MCF 10A (cell line): ENCODE data around the gene NOL11. TPM values are rescaled to one million over a fixed set of nuclear protein-coding genes. Genes with fewer than 3 reads are reported as not detected.
"Not testable (repeated sequence)": the region's sequence is repeated elsewhere in the genome, so short reads cannot be mapped to it uniquely, and the experiment has no call there.

ENCODE experiments used
- BruUV-seq: library from RNA; stranded (reverse); fragments of 400-500 nt; replicated peaks from 2 replicates; lab custom pipeline; 2021; lab: Mats Ljungman, UMichigan
- CTCF ChIA-PET: fragments of 300-600 bp; sonication (Branson Sonifier 250); formaldehyde crosslinking; extraction: SDS; loops from one replicate; lab custom pipeline; 2021; ENCODE audit warnings: antibody characterized with exemption, inconsistent platforms; lab: Yijun Ruan, JAX
- POLR2A ChIA-PET: fragments of 300-600, 350-650 bp; sonication (Branson Sonifier 250); formaldehyde crosslinking; extraction: SDS; loops from one replicate; lab custom pipeline; 2020; ENCODE audit warnings: antibody characterized with exemption, inconsistent platforms; lab: Yijun Ruan, JAX
- DNase-seq: peaks from one replicate; pipeline ENCODE4 v3.0.0-alpha.2; 2018; ENCODE audit not compliant: unreplicated experiment
- H3K27ac Mint-ChIP-seq: one replicate; pipeline ENCODE4 v1.8.0; 2022; ENCODE audit warnings: mild to moderate bottlenecking, low read depth, mixed read lengths; ENCODE audit not compliant: unreplicated experiment
- H3K27me3 Mint-ChIP-seq: one replicate; pipeline ENCODE4 v1.8.0; 2022; ENCODE audit warnings: mixed read lengths; ENCODE audit not compliant: insufficient read depth, unreplicated experiment
- H3K36me3 Mint-ChIP-seq: one replicate; pipeline ENCODE4 v1.8.0; 2022; ENCODE audit warnings: mild to moderate bottlenecking, moderate library complexity, mixed read lengths; ENCODE audit not compliant: insufficient read depth, unreplicated experiment
- H3K4me1 Mint-ChIP-seq: one replicate; pipeline ENCODE4 v1.8.0; 2022; ENCODE audit warnings: mixed read lengths; ENCODE audit not compliant: insufficient read depth, unreplicated experiment
- H3K4me3 Mint-ChIP-seq: one replicate; pipeline ENCODE4 v1.8.0; 2022; ENCODE audit warnings: mild to moderate bottlenecking, moderate library complexity, mixed read lengths; ENCODE audit not compliant: unreplicated experiment
- H3K9me3 Mint-ChIP-seq: one replicate; pipeline ENCODE4 v1.8.0; 2022; ENCODE audit warnings: mixed read lengths; ENCODE audit not compliant: unreplicated experiment
- CTCF ChIP-seq: fragments of 200-600 bp; IDR thresholded peaks from one replicate; pipeline ENCODE4 v1.8.0; 2022; ENCODE audit warnings: antibody characterized with exemption, mild to moderate bottlenecking; ENCODE audit not compliant: unreplicated experiment
- intact Hi-C: fragments of 100-400 bp; cut with micrococcal nuclease; formaldehyde crosslinking; loops from 2 replicates; pipeline ENCODE4 v1.14.1; 2022
- total RNA-seq: library from RNA; stranded (reverse); gene quantifications from 2 replicates; pipeline ENCODE4 v1.2.3, GENCODE V29; 2022

Gene NOL11
- total RNA-seq, 1 experiment from 2014 or later = 50.4 TPM

GRCh38 chr17:67725373-67725791 lies 7.6 kb downstream of the NOL11 start:
- Mint-ChIP-seq H3K4me1 (no peaks in the 10 kb centered on the region), H3K36me3 (peaks cover 94% of the 10 kb centered on the region), H3K27me3 (no peaks in the 10 kb centered on the region), H3K27ac (no peak overlapping the region), H3K9me3 (no peaks in the 10 kb centered on the region), H3K4me3 (no peak overlapping the region)
- DNase-seq = no peak
- no TSS peak for BruUV-seq
- ChIA-PET POLR2A (no interaction called here), CTCF (interaction anchor here (0.7 kb wide), 1 partner anchor 111 kb away, joined by 3 read pairs; no protein-coding TSS in a partner anchor)
- intact Hi-C loops = no loop called here
- no peak for TF ChIP-seq CTCF

GRCh38 chr17:67725807-67726206 lies 8.1 kb downstream of the NOL11 start:
- BruUV-seq = no TSS peak
- H3K4me1 Mint-ChIP-seq = no peaks in the 10 kb centered on the region
- TF ChIP-seq CTCF = no peak
- no peaks in the 10 kb centered on the region for H3K27me3 Mint-ChIP-seq
- POLR2A ChIA-PET = interaction anchor here (0.5 kb wide), 1 partner anchor 11 kb away, joined by 3 read pairs; no protein-coding TSS in a partner anchor
- no peak for DNase-seq
- H3K9me3 Mint-ChIP-seq = no peaks in the 10 kb centered on the region
- H3K36me3 Mint-ChIP-seq = peaks cover 94% of the 10 kb centered on the region
- intact Hi-C loops = no loop called here
- H3K4me3 Mint-ChIP-seq = no peak overlapping the region
- CTCF ChIA-PET = interaction anchor here (0.7 kb wide), 1 partner anchor 110 kb away, joined by 3 read pairs; no protein-coding TSS in a partner anchor
- no peak overlapping the region for H3K27ac Mint-ChIP-seq

DNA sequence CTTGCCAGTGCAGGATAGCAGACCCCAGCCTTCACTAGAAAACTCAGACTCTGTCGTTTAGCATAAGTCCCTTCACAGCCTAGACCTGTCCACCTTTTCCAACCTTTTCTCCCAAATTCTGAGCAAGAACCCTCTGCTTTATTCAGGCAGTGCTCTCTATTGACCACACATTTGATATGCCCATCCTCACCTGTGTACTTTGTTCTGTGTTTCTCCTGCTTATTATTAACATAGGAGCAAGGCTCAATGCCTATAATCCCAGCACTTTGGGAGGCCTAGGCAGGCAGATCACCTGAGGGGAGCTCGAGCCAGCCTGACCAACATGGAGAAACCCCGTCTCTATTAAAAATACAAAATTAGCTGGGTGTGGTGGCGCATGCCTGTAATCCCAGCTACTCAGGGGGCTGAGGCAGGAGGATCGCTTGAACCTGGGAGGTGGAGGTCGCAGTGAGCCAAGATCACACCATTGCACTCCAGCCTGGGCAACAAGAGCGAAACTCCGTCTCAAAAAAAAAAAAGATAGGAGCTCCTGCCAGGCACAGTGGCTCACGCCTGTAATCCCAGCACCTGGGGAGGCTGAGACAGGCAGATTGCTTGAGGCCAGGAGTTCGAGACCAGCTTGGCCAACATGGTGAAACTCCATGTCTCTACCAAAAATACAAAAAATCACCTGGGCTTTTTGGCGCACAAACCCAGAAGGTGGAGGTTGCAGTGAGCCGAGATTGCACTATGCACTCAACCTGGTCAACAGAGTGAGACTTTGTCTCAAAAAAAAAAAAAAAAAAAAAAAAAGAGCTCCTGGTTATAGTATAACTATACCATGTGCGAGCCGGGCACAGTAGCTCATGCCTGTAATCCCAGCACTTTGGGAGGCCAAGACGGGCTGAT lies 9.7 kb downstream of the NOL11 start:
- DNase-seq, H3K9me3 Mint-ChIP-seq, intact Hi-C loops, BruUV-seq, H3K27me3 Mint-ChIP-seq, H3K4me1 Mint-ChIP-seq, H3K27ac Mint-ChIP-seq, H3K4me3 Mint-ChIP-seq: not testable (repeated sequence)
- CTCF ChIA-PET = interaction anchor here (1.2 kb wide), 1 partner anchor 9 kb away, joined by 7 read pairs; the partner anchor contains the start of gene NOL11
- H3K36me3 Mint-ChIP-seq = peaks cover 94% of the 10 kb centered on the region
- POLR2A ChIA-PET = interaction anchor here (0.6 to 0.9 kb wide), 4 partner anchors 9 to 1600 kb away, joined by 3 read pairs; partner anchors contain the start of gene ABCA5

DNA sequence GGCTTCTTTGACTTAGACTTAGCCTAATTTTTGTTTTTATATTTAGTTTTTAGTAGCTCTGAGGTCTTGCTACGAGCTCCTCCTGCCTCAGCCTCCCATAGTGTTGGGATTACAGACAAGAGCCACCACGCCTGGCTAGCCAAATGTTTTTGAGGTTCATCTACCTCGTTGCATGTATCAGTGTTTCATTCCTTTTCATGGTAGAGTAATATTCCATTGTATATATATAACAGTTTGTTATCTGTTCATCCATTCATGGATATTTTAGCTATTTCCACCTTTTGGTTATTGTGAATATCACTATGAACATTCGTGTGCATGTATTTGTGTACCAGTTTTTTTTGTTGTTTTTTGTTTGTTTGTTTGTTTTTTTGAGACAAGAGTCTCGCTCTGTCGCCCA lies 12.2 kb downstream of the NOL11 start:
- intact Hi-C loops = no loop called here
- H3K27ac Mint-ChIP-seq = no peak overlapping the region
- TF ChIP-seq CTCF = no peak
- CTCF ChIA-PET = interaction anchor here (0.7 to 0.9 kb wide), 4 partner anchors 9 to 96 kb away, joined by 3 read pairs; partner anchors contain the start of genes BPTF and NOL11
- H3K9me3 Mint-ChIP-seq = no peaks in the 10 kb centered on the region
- H3K4me1 Mint-ChIP-seq = no peaks in the 10 kb centered on the region
- H3K27me3 Mint-ChIP-seq = no peaks in the 10 kb centered on the region
- no peak overlapping the region for H3K4me3 Mint-ChIP-seq
- no TSS peak for BruUV-seq
- no peak for DNase-seq
- H3K36me3 Mint-ChIP-seq = peaks cover 92% of the 10 kb centered on the region
- POLR2A ChIA-PET = interaction anchor here (1.9 kb wide), 1 partner anchor 12 kb away, joined by 9 read pairs; the partner anchor contains the start of gene NOL11
